Pancreas (tissue), 10 donors: ENCODE data around the gene NFE2L2. TPM values are rescaled to one million over a fixed set of nuclear protein-coding genes. Genes with fewer than 3 reads are reported as not detected.
"Not testable (repeated sequence)": the region's sequence is repeated elsewhere in the genome, so short reads cannot be mapped to it uniquely, and the experiment has no call there.

Experiments
- ATAC-seq, 4 donors: fragments of 200-7000 bp; cut with Tn5 transposase; one replicate each; pipeline versions ENCODE4 v1.8.0 to v1.9.1; 2020; ENCODE audit warnings: mild to moderate bottlenecking in 4 of 4, moderate library complexity in 4 of 4
- DNase-seq, 6 donors: peaks; one replicate each; pipeline ENCODE4 v3.0.0-alpha.2; 2020
- FAIRE-seq: peaks from 2 replicates; lab custom pipeline; 2012; peaks lifted over from hg19 to GRCh38; lab: Jason Lieb, UNC
- H3K27ac ChIP-seq, 4 donors: fragments of 200-600 bp; sonication (generic); 1 replicate in 3 of 4; 2 replicates in 1 of 4; pipeline versions ENCODE4 v1.5.0 to v1.8.0; 2020
- H3K27me3 ChIP-seq, 4 donors: fragments of 200-600 bp; one replicate each; pipeline ENCODE4 v1.8.0; 2021
- H3K36me3 ChIP-seq, 3 donors: fragments of 200-600 bp; sonication (generic) in 1 of 3; one replicate each; pipeline versions ENCODE4 v1.5.0 to v1.8.0; 2020 to 2021
- H3K4me1 ChIP-seq, 3 donors: fragments of 200-600 bp; one replicate each; pipeline ENCODE4 v1.8.0; 2021
- H3K4me3 ChIP-seq, 4 donors: fragments of 200-600 bp; sonication (generic) in 2 of 4; one replicate each; pipeline versions ENCODE4 v1.5.0 to v1.8.0; 2020 to 2021
- H3K9me3 ChIP-seq, 4 donors: fragments of 200-600 bp; one replicate each; pipeline ENCODE4 v1.8.0; 2021
- CTCF ChIP-seq, 4 donors: fragments of 200-600 bp; sonication (generic) in 3 of 4; IDR thresholded peaks; one replicate each; pipeline versions ENCODE4 v1.5.0 to v1.8.0; 2021; ENCODE audit warnings: antibody characterized with exemption in 4 of 4
- WGBS, 2 donors: extraction: QIAGEN DNeasy Blood & Tissue Kit; methylation state at CpG; one replicate each; pipeline ENCODE4 v1.1.7; 2013; 5-methylcytosine and 5-hydroxymethylcytosine counted together
- intact Hi-C, 3 donors: fragments of 100-400 bp; cut with DNase I; formaldehyde crosslinking; loops; one replicate each; pipeline versions ENCODE4 v1.11.1 to v1.14.2; 2022
- polyA plus RNA-seq, 2 donors: library from polyadenylated mRNA; stranded (reverse); fragments of 200-250 nt; gene quantifications; one replicate each; pipeline ENCODE4 v1.2.3, GENCODE V29; 2013
- total RNA-seq, 6 donors: library from RNA; stranded (reverse); fragmentation: NEBNext Ultra II Directional in 4 of 6; extraction: Animal tissue kit (Norgen Biotek cat#: 25700) in 4 of 6; gene quantifications; one replicate each; pipeline versions ENCODE4 v1.2.1 to v1.2.4, GENCODE V29; 2021 to 2023
- donor health status: healthy with polysubstance abuse.
- donor health status: DM: no; HTN: no; CAD: no; lungs with moderate emphysema.
- donor health status: DM: no; HTN: no; CAD: no.
- donor health status: control.
- donor health status: control.
- donor health status: Bipolar disorder and iron deficiency.
- donor health status: DM: yes; HTN: yes; CAD: no.
- donor health status: DM: no; HTN: no; CAD: no.
- donor health status: DM: no; HTN: no; CAD: no.
- donor health status: DM: yes; HTN: yes; CAD: no.

Gene NFE2L2
- total and polyA plus RNA-seq, 8 donors, result 20.8 to 48.4 (median 30.8) TPM

DNA sequence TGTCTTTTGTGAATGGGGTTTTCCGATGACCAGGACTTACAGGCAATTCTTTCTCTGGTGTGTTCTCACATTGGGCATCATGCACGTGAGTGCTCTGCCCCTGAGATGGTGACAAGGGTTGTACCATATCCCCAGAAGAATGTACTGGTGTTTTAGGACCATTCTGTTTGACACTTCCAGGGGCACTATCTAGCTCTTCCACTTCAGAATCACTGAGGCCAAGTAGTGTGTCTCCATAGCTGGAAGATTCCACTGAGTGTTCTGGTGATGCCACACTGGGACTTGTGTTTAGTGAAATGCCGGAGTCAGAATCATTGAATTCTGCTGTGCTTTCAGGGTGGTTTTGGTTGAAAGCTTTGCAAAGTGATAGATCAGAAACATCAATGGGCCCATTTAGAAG lies 33.3 kb downstream of the NFE2L2 start:
- peaks cover 12 to 31% (median 24%) of the 10 kb centered on the region in 3 donors for H3K36me3 ChIP-seq
- no peak overlapping the region for H3K27ac ChIP-seq
- H3K4me3 ChIP-seq, result no peak overlapping the region
- H3K9me3 ChIP-seq, result no peaks in the 10 kb centered on the region
- H3K4me1 ChIP-seq, result peaks cover 0 to 6% (median 5%) of the 10 kb centered on the region in 3 donors
- DNase-seq (no peak), FAIRE-seq (no peak), ATAC-seq (no peak)
- WGBS, 2 donors, result 90 to 96% methylated on average over 3 of the region's 3 CpGs
- intact Hi-C loops, result no loop called here
- TF ChIP-seq CTCF (IDR thresholded peaks at IDR 0.05), result no peak
- no peaks in the 10 kb centered on the region for H3K27me3 ChIP-seq

DNA sequence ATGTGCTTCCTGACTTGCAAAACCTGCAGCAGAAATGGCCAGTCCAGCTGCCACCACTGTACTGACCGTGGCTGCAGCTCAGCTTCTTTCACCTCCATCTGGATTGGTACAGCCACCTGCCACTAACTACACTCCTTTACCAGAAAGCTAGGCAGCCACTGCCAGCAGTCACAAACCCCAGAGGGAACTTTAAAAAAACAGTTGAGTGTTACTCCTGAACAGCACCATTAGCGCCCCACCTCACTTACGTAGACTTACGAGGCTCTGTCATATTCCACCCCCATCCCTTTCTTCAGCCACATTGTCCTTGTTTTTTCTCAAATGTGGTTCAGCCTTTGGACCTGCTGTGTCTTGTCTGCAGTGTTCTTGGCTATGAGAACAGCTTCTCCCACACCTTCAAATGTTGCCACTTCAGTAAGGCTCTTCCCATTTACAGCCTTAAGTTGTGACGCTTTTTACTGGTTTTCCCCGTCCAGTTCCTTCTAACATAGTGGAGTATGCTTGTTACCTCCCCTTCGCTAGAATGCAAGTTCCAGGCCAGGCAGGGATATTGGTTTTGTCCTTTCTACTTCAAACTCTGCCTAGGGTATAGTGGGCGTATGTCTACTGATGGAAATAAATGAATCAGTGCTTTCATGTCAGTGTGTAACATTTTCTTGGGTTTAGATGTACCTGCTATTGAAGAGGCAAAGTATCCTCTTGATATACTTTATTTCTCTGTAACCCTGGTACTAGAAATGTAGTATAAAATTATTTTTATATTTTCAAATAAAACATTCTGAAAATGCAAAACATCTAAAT lies 34.9 kb downstream of the NFE2L2 start:
- Histone ChIP-seq H3K36me3 (peaks cover 12 to 31% (median 24%) of the 10 kb centered on the region in 3 donors), H3K27me3 (no peaks in the 10 kb centered on the region), H3K9me3 (no peaks in the 10 kb centered on the region), H3K27ac (no peak overlapping the region), H3K4me1 (peaks cover 0 to 6% (median 5%) of the 10 kb centered on the region in 3 donors), H3K4me3 (no peak overlapping the region)
- no peak for DNase-seq
- 86 to 89% methylated on average over 8 of the region's 8 CpGs for whole genome bisulfite sequencing, 2 donors
- intact Hi-C loops, result no loop called here
- TF ChIP-seq CTCF (IDR thresholded peaks at IDR 0.05), result no peak
- ATAC-seq, result peak; percentile 14 to 36 (median 33)
- no peak for FAIRE-seq

GRCh38 chr2:177225965-177226360 lies 38.6 kb downstream of the NFE2L2 start:
- ATAC-seq (no peak), DNase-seq (no peak), FAIRE-seq (no peak)
- no peaks in the 10 kb centered on the region for H3K9me3 ChIP-seq
- WGBS, 2 donors, result 39 to 49% methylated on average over 2 of the region's 2 CpGs
- peaks cover 2 to 22% (median 19%) of the 10 kb centered on the region in 3 donors for H3K36me3 ChIP-seq
- H3K27me3 ChIP-seq, result no peaks in the 10 kb centered on the region
- intact Hi-C loops, result no loop called here
- no peak overlapping the region for H3K4me3 ChIP-seq
- no peak for TF ChIP-seq CTCF (IDR thresholded peaks at IDR 0.05)
- no peak overlapping the region for H3K27ac ChIP-seq
- H3K4me1 ChIP-seq, result peaks cover 0 to 6% (median 0%) of the 10 kb centered on the region in 3 donors

DNA sequence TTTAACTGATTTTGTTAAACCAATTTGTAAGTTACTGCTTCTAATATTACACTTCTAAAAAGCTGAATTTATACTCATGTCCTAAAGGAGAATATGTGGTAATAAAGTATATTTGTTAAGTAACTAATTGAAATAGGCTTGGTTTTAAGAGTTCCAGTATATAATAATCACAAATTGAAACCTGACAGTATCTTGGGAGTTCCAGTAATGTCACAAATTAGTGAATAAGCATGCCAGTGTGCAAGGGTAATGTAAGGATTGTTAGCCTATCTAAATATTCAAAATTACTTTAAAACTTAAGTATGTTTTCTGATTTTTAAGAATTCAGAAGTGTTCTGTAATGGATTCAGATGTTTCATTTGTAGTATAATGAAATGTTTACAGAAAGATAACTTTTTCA lies 41.1 kb downstream of the NFE2L2 start:
- H3K27ac ChIP-seq, H3K9me3 ChIP-seq, ATAC-seq, H3K27me3 ChIP-seq, H3K4me3 ChIP-seq, intact Hi-C loops, DNase-seq, H3K4me1 ChIP-seq: not testable (repeated sequence)
- FAIRE-seq, result peak; percentile 96
- H3K36me3 ChIP-seq, result peaks cover 0 to 38% (median 13%) of the 10 kb centered on the region in 3 donors

GRCh38 chr2:177221970-177222369 lies 42.6 kb downstream of the NFE2L2 start:
- DNase-seq (no peak), ATAC-seq (no peak), FAIRE-seq (no peak)
- Histone ChIP-seq H3K4me1 (peaks cover 0 to 10% (median 10%) of the 10 kb centered on the region in 3 donors), H3K36me3 (peaks cover 5 to 53% (median 21%) of the 10 kb centered on the region in 3 donors), H3K27me3 (no peaks in the 10 kb centered on the region), H3K27ac (no peak overlapping the region), H3K9me3 (no peaks in the 10 kb centered on the region), H3K4me3 (no peak overlapping the region)
- TF ChIP-seq CTCF (IDR thresholded peaks at IDR 0.05), result no peak
- WGBS, 2 donors, result 88 to 90% methylated on average over 3 of the region's 3 CpGs
- intact Hi-C loops, result no loop called here
